Dendritic cell treated with granulocyte-macrophage colony-stimulating factor and Interleukin-4, amounts not matched to agents 40 ng/mL and 50 ng/mL, for 4 days (primary cell): ENCODE data around the gene PDZD7.
A peak's percentile ranks its signal among the peaks of the same experiment; 100 is the strongest.
"Not testable (repeated sequence)": the region's sequence is repeated elsewhere in the genome, so short reads cannot be mapped to it uniquely, and the experiment has no call there.

ENCODE experiments used
- H3K27ac Mint-ChIP-seq: one replicate; pipeline ENCODE4 v1.8.0; 2022; ENCODE audit warnings: mild to moderate bottlenecking, mixed read lengths
- H3K27me3 Mint-ChIP-seq: one replicate; pipeline ENCODE4 v1.8.0; 2022; ENCODE audit warnings: mild to moderate bottlenecking, mixed read lengths
- H3K36me3 Mint-ChIP-seq: one replicate; pipeline ENCODE4 v1.8.0; 2022; ENCODE audit warnings: low read depth, mixed read lengths
- H3K4me1 Mint-ChIP-seq: one replicate; pipeline ENCODE4 v1.8.0; 2022; ENCODE audit warnings: low read depth, mixed read lengths
- H3K4me3 Mint-ChIP-seq: one replicate; pipeline ENCODE4 v1.8.0; 2022; ENCODE audit warnings: mild to moderate bottlenecking, moderate library complexity, mixed read lengths
- H3K9me3 Mint-ChIP-seq: one replicate; pipeline ENCODE4 v1.8.0; 2022; ENCODE audit warnings: mixed read lengths
- intact Hi-C: fragments of 100-400 bp; cut with micrococcal nuclease; formaldehyde crosslinking; loops from one replicate; pipeline ENCODE4 v1.15.0; 2022

PDZD7 gene

GRCh38 chr10:101040851-101041250 lies 9.9 kb upstream of the PDZD7 start:
- H3K27ac Mint-ChIP-seq, result no peak overlapping the region
- H3K36me3 Mint-ChIP-seq, result peaks cover 61% of the 10 kb centered on the region
- H3K27me3 Mint-ChIP-seq, result peaks cover 10% of the 10 kb centered on the region
- H3K4me3 Mint-ChIP-seq, result no peak overlapping the region
- H3K9me3 Mint-ChIP-seq, result no peaks in the 10 kb centered on the region
- intact Hi-C loops, result loop anchor here (2.0 kb wide), 1 partner anchor 26 kb away; no protein-coding TSS in a partner anchor
- H3K4me1 Mint-ChIP-seq, result peaks cover 42% of the 10 kb centered on the region

- Mint-ChIP-seq H3K27ac (no peak overlapping the region), H3K4me1 (peaks cover 42% of the 10 kb centered on the region), H3K27me3 (peaks cover 2% of the 10 kb centered on the region), H3K4me3 (no peak overlapping the region), H3K9me3 (no peaks in the 10 kb centered on the region), H3K36me3 (peaks cover 69% of the 10 kb centered on the region)
- intact Hi-C loops, result loop anchor here (2.0 kb wide), 1 partner anchor 27 kb away; no protein-coding TSS in a partner anchor
Measured at GRCh38 chr10:101040061-101040460, 9.1 kb upstream of the PDZD7 start.

GRCh38 chr10:101038484-101038883 lies 7.6 kb upstream of the PDZD7 start:
- peaks cover 81% of the 10 kb centered on the region for H3K36me3 Mint-ChIP-seq
- no peaks in the 10 kb centered on the region for H3K27me3 Mint-ChIP-seq
- peaks cover 53% of the 10 kb centered on the region for H3K4me1 Mint-ChIP-seq
- no peak overlapping the region for H3K4me3 Mint-ChIP-seq
- intact Hi-C loops, result no loop called here
- no peaks in the 10 kb centered on the region for H3K9me3 Mint-ChIP-seq
- H3K27ac Mint-ChIP-seq, result no peak overlapping the region

GRCh38 chr10:101036726-101037125 lies 5.8 kb upstream of the PDZD7 start:
- intact Hi-C loops, result no loop called here
- Mint-ChIP-seq H3K9me3 (no peaks in the 10 kb centered on the region), H3K27me3 (no peaks in the 10 kb centered on the region), H3K4me1 (peaks cover 40% of the 10 kb centered on the region), H3K36me3 (peaks cover 89% of the 10 kb centered on the region), H3K4me3 (no peak overlapping the region), H3K27ac (no peak overlapping the region)

GRCh38 chr10:101035916-101036702 lies 5.2 kb upstream of the PDZD7 start:
- H3K27ac Mint-ChIP-seq, result no peak overlapping the region
- no peaks in the 10 kb centered on the region for H3K27me3 Mint-ChIP-seq
- intact Hi-C loops, result no loop called here
- no peaks in the 10 kb centered on the region for H3K9me3 Mint-ChIP-seq
- H3K36me3 Mint-ChIP-seq, result peaks cover 96% of the 10 kb centered on the region
- H3K4me1 Mint-ChIP-seq, result peaks cover 35% of the 10 kb centered on the region
- H3K4me3 Mint-ChIP-seq, result no peak overlapping the region

GRCh38 chr10:101035314-101035713 lies 4.4 kb upstream of the PDZD7 start:
- peaks cover 89% of the 10 kb centered on the region for H3K36me3 Mint-ChIP-seq

GRCh38 chr10:101034404-101034803 lies 3.5 kb upstream of the PDZD7 start:
- H3K36me3 Mint-ChIP-seq, result peaks cover 80% of the 10 kb centered on the region
- H3K4me1 Mint-ChIP-seq, result peaks cover 46% of the 10 kb centered on the region
- H3K4me3 Mint-ChIP-seq, H3K27ac Mint-ChIP-seq, H3K27me3 Mint-ChIP-seq, H3K9me3 Mint-ChIP-seq: not testable (repeated sequence)
- intact Hi-C loops, result loop anchor here (5.0 kb wide), 2 partner anchors 37 to 38 kb away; partner anchors contain the start of gene LZTS2

More at GRCh38 chr10:101035314-101035713, 4.4 kb upstream of the PDZD7 start:
- Mint-ChIP-seq H3K27ac (no peak overlapping the region), H3K27me3 (peaks cover 2% of the 10 kb centered on the region), H3K4me3 (no peak overlapping the region), H3K4me1 (peaks cover 39% of the 10 kb centered on the region), H3K9me3 (no peaks in the 10 kb centered on the region)
- intact Hi-C loops, result no loop called here

- Mint-ChIP-seq H3K9me3 (no peaks in the 10 kb centered on the region), H3K4me1 (peaks cover 55% of the 10 kb centered on the region), H3K4me3 (peak overlapping the region; percentile 93), H3K27ac (peak overlapping the region; percentile 98), H3K36me3 (peaks cover 69% of the 10 kb centered on the region), H3K27me3 (peaks cover 6% of the 10 kb centered on the region)
- intact Hi-C loops, result loop anchor here (5.0 kb wide), 2 partner anchors 36 to 39 kb away; partner anchors contain the start of gene LZTS2
Measured at GRCh38 chr10:101033276-101033675, 2.3 kb upstream of the PDZD7 start.

- Mint-ChIP-seq H3K27ac (peak overlapping the region; percentile 98), H3K4me1 (peaks cover 55% of the 10 kb centered on the region), H3K4me3 (peak overlapping the region; percentile 93), H3K27me3 (peaks cover 6% of the 10 kb centered on the region), H3K36me3 (peaks cover 63% of the 10 kb centered on the region), H3K9me3 (no peaks in the 10 kb centered on the region)
- intact Hi-C loops, result loop anchor here (1.0 to 5.0 kb wide), 3 partner anchors 10 to 40 kb away; partner anchors contain the start of gene LZTS2
Measured at GRCh38 chr10:101032637-101033224, 1.8 kb upstream of the PDZD7 start.

GRCh38 chr10:101031796-101032636 lies 1.1 kb upstream of the PDZD7 start:
- intact Hi-C loops, result loop anchor here (1.0 to 5.0 kb wide), 3 partner anchors 10 to 40 kb away; partner anchors contain the start of gene LZTS2
- Mint-ChIP-seq H3K27ac (peak overlapping the region; percentile 98), H3K4me1 (peaks cover 61% of the 10 kb centered on the region), H3K4me3 (peak overlapping the region; percentile 93), H3K27me3 (peaks cover 6% of the 10 kb centered on the region), H3K36me3 (peaks cover 56% of the 10 kb centered on the region), H3K9me3 (no peaks in the 10 kb centered on the region)

- peaks cover 6% of the 10 kb centered on the region for H3K27me3 Mint-ChIP-seq
- peaks cover 61% of the 10 kb centered on the region for H3K4me1 Mint-ChIP-seq
- intact Hi-C loops, result loop anchor here (5.0 kb wide), 2 partner anchors 33 to 42 kb away; partner anchors contain the start of gene LZTS2
- H3K9me3 Mint-ChIP-seq, result no peaks in the 10 kb centered on the region
- peak overlapping the region; percentile 93 for H3K4me3 Mint-ChIP-seq
- H3K36me3 Mint-ChIP-seq, result peaks cover 42% of the 10 kb centered on the region
- peak overlapping the region; percentile 98 for H3K27ac Mint-ChIP-seq
Measured at GRCh38 chr10:101030496-101031127, 317 bp downstream of the PDZD7 start.

GRCh38 chr10:101029520-101030295 lies 1.2 kb downstream of the PDZD7 start:
- intact Hi-C loops, result loop anchor here (5.0 kb wide), 2 partner anchors 32 to 43 kb away; partner anchors contain the start of gene LZTS2
- H3K4me3 Mint-ChIP-seq, result no peak overlapping the region

More at GRCh38 chr10:101029520-101030295, 1.2 kb downstream of the PDZD7 start:
- H3K27ac Mint-ChIP-seq, result peak overlapping the region; percentile 98
- peaks cover 60% of the 10 kb centered on the region for H3K4me1 Mint-ChIP-seq
- H3K27me3 Mint-ChIP-seq, result peaks cover 6% of the 10 kb centered on the region
- no peaks in the 10 kb centered on the region for H3K9me3 Mint-ChIP-seq
- peaks cover 33% of the 10 kb centered on the region for H3K36me3 Mint-ChIP-seq
